Keratinocyte (primary cell): ENCODE measurements around the gene CMTM2. TPM values are rescaled to one million over a fixed set of nuclear protein-coding genes. Genes with fewer than 3 reads are reported as not detected.

ENCODE experiments used
- DNase-seq: peaks from one replicate; pipeline ENCODE4 v3.0.0-alpha.2; 2011; ENCODE audit warnings: low read depth, missing footprints, low spot score
- FAIRE-seq: peaks from 2 replicates; lab custom pipeline; 2011; peaks lifted over from hg19 to GRCh38; lab: Jason Lieb, UNC
- H2AFZ ChIP-seq: 2 replicates; pipeline ENCODE4 v1.6.0; 2012; ENCODE audit warnings: low read length, control low read depth, inconsistent platforms; ENCODE audit not compliant: control insufficient read depth
- H3K27ac ChIP-seq: 2 replicates; pipeline ENCODE4 v1.5.1; 2011; ENCODE audit warnings: low read length; ENCODE audit not compliant: control insufficient read depth, insufficient read depth
- H3K27me3 ChIP-seq: 3 replicates; pipeline ENCODE4 v1.6.0; 2011; ENCODE audit warnings: low read length; ENCODE audit not compliant: control insufficient read depth, insufficient read depth; ENCODE audit errors: extremely low read depth
- H3K36me3 ChIP-seq, 2 experiments: 2 replicates in 1 of 2; 3 replicates in 1 of 2; pipeline ENCODE4 v1.5.1; 2011; ENCODE audit warnings: low read length in 2 of 2, mild to moderate bottlenecking in 1 of 2; ENCODE audit not compliant: control insufficient read depth in 2 of 2, insufficient read depth in 2 of 2; ENCODE audit errors: extremely low read depth in 1 of 2
- H3K4me1 ChIP-seq: 3 replicates; pipeline ENCODE4 v1.5.1; 2011; ENCODE audit warnings: low read length; ENCODE audit not compliant: control insufficient read depth, insufficient read depth; ENCODE audit errors: extremely low read depth
- H3K4me2 ChIP-seq: 3 replicates; pipeline ENCODE4 v1.6.0; 2011; ENCODE audit warnings: low read depth, low read length; ENCODE audit not compliant: control insufficient read depth, insufficient read depth; ENCODE audit errors: extremely low read depth
- H3K4me3 ChIP-seq, 3 experiments: fragments of 200-600 bp in 1 of 3; sonication (generic) in 1 of 3; 2 replicates in 2 of 3; 3 replicates in 1 of 3; pipeline ENCODE4 v1.5.1; 2011 to 2016; ENCODE audit warnings: low read length in 3 of 3, mild to moderate bottlenecking in 3 of 3, control low read depth in 2 of 3, inconsistent platforms in 1 of 3, low read depth in 1 of 3, mixed read lengths in 1 of 3, mixed run types in 1 of 3, moderate library complexity in 1 of 3; ENCODE audit not compliant: control insufficient read depth in 2 of 3, insufficient read depth in 2 of 3; ENCODE audit errors: extremely low read depth in 1 of 3
- H3K79me2 ChIP-seq: 2 replicates; pipeline ENCODE4 v1.6.0; 2012; ENCODE audit warnings: low read length; ENCODE audit not compliant: control insufficient read depth, insufficient read depth
- H3K9ac ChIP-seq: 3 replicates; pipeline ENCODE4 v1.6.0; 2011; ENCODE audit warnings: low read length; ENCODE audit not compliant: control insufficient read depth, insufficient read depth; ENCODE audit errors: extremely low read depth
- H3K9me1 ChIP-seq: 3 replicates; pipeline ENCODE4 v1.6.0; 2011; ENCODE audit warnings: low read length; ENCODE audit not compliant: control insufficient read depth, insufficient read depth; ENCODE audit errors: extremely low read depth
- H3K9me3 ChIP-seq: 2 replicates; pipeline ENCODE4 v1.5.1; 2012; ENCODE audit warnings: low read depth, low read length; ENCODE audit not compliant: control insufficient read depth
- H4K20me1 ChIP-seq: 3 replicates; pipeline ENCODE4 v1.6.0; 2011; ENCODE audit warnings: low read length; ENCODE audit not compliant: control insufficient read depth, insufficient read depth; ENCODE audit errors: extremely low read depth
- CTCF ChIP-seq, 3 experiments: IDR thresholded peaks in 1 of 3; conservative IDR thresholded peaks in 1 of 3; optimal IDR thresholded peaks in 1 of 3; 2 replicates in 2 of 3; 3 replicates in 1 of 3; pipeline versions ENCODE3 to v1.5.1; 2011; ENCODE audit warnings: low read length in 3 of 3, mild to moderate bottlenecking in 3 of 3, moderate library complexity in 2 of 3, control low read depth in 1 of 3, inconsistent platforms in 1 of 3; ENCODE audit not compliant: insufficient read depth in 2 of 3; ENCODE audit errors: extremely low read depth in 1 of 3
- EZH2 ChIP-seq: IDR thresholded peaks from one replicate; pipeline ENCODE4 v1.6.1; 2012; ENCODE audit warnings: inconsistent platforms, mild to moderate bottlenecking, low read length, moderate library complexity
- dilution Hi-C: fragments of 300-500 bp; cut with MboI; formaldehyde crosslinking; loops from one replicate; pipeline ENCODE4 v1.7.0; 2020; ENCODE audit warnings: low sequenced_read_pairs; ENCODE audit not compliant: extremely low pct_ligation_motif_present
- polyA plus RNA-seq, 5 experiments: library from polyadenylated mRNA; depleted of rRNA in 3 of 5; stranded (reverse) in 3 of 5; stranded (forward) in 1 of 5; unstranded in 1 of 5; fragments of >200 nt; gene quantifications; 1 replicate in 1 of 5; 2 replicates in 3 of 5; 3 replicates in 1 of 5; pipeline versions ENCODE4 v1.2.1 to v1.2.3, GENCODE V29; 2011 to 2012; ENCODE audit warnings: missing spikeins in 2 of 5, low read depth in 1 of 5, low replicate concordance in 1 of 5

The CMTM2 gene
- polyA plus RNA-seq, 1 donor (not counting 4 experiments of a cell fraction or from before 2014, with no cell fraction given) = not detected

GRCh38 chr16:66534376-66534799 lies 44.9 kb upstream of the CMTM2 start:
- FAIRE-seq (no peak), DNase-seq (no peak)
- H3K27me3 ChIP-seq = no peaks in the 10 kb centered on the region
- dilution Hi-C loops = no loop called here
- no peaks in the 10 kb centered on the region for H4K20me1 ChIP-seq
- no peak overlapping the region for H2AFZ ChIP-seq
- H3K27ac ChIP-seq = no peak overlapping the region
- H3K36me3 ChIP-seq = peaks cover 15 to 23% of the 10 kb centered on the region in 2 experiments
- no peak overlapping the region for H3K4me2 ChIP-seq
- no peaks in the 10 kb centered on the region for H3K9me3 ChIP-seq
- H3K4me1 ChIP-seq = no peaks in the 10 kb centered on the region
- H3K4me3 ChIP-seq = no peak overlapping the region
- TF ChIP-seq EZH2 (no peak), CTCF (optimal IDR thresholded peaks at IDR 0.05 in 1 of 3, IDR thresholded peaks at IDR 0.05 in 1 of 3, conservative IDR thresholded peaks at IDR 0.05 in 1 of 3; ENCODE audit: extremely low read depth in 1 of 3, insufficient read depth in 2 of 3, low read length in 3 of 3) (no peak)
- no peaks in the 10 kb centered on the region for H3K79me2 ChIP-seq
- H3K9ac ChIP-seq = no peak overlapping the region
- no peaks in the 10 kb centered on the region for H3K9me1 ChIP-seq

GRCh38 chr16:66536525-66536924 lies 42.7 kb upstream of the CMTM2 start:
- no peaks in the 10 kb centered on the region for H3K9me1 ChIP-seq
- FAIRE-seq (no peak), DNase-seq (no peak)
- H3K4me1 ChIP-seq = no peaks in the 10 kb centered on the region
- no peaks in the 10 kb centered on the region for H3K27me3 ChIP-seq
- no peak overlapping the region for H3K4me3 ChIP-seq
- H3K9me3 ChIP-seq = no peaks in the 10 kb centered on the region
- dilution Hi-C loops = no loop called here
- no peaks in the 10 kb centered on the region for H4K20me1 ChIP-seq
- no peak overlapping the region for H3K4me2 ChIP-seq
- H3K9ac ChIP-seq = no peak overlapping the region
- H3K27ac ChIP-seq = no peak overlapping the region
- peaks cover 6 to 18% of the 10 kb centered on the region in 2 experiments for H3K36me3 ChIP-seq
- no peak overlapping the region for H2AFZ ChIP-seq
- TF ChIP-seq CTCF (optimal IDR thresholded peaks at IDR 0.05 in 1 of 3, IDR thresholded peaks at IDR 0.05 in 1 of 3, conservative IDR thresholded peaks at IDR 0.05 in 1 of 3; ENCODE audit: extremely low read depth in 1 of 3, insufficient read depth in 2 of 3, low read length in 3 of 3) (no peak), EZH2 (no peak)
- no peaks in the 10 kb centered on the region for H3K79me2 ChIP-seq
